IMR-90 (cell line): ENCODE data around the gene SNRNP70. TPM values are rescaled to one million over a fixed set of nuclear protein-coding genes. Genes with fewer than 3 reads are reported as not detected.
A peak's percentile ranks its signal among the peaks of the same experiment; 100 is the strongest.

ENCODE experiments used
- ATAC-seq: fragments of 200-7000 bp; cut with Tn5 transposase; 2 replicates; pipeline ENCODE4 v1.9.1; 2020; ENCODE audit warnings: low read depth, mild to moderate bottlenecking, moderate library complexity
- BruUV-seq: library from RNA; stranded (reverse); fragments of 400-500 nt; replicated peaks from 2 replicates; lab custom pipeline; 2021; lab: Mats Ljungman, UMichigan
- CTCF ChIA-PET: fragments of 300-600 bp; formaldehyde crosslinking; extraction: SDS; loops from one replicate; lab custom pipeline; 2021; ENCODE audit warnings: antibody characterized with exemption; lab: Yijun Ruan, JAX
- POLR2A ChIA-PET: fragments of 300-600 bp; sonication (Branson Sonifier 250); formaldehyde crosslinking; loops from one replicate; lab custom pipeline; 2022; ENCODE audit warnings: antibody characterized with exemption; ENCODE audit not compliant: unreplicated experiment; lab: Charles Lee
- DNase-seq: peaks from one replicate; pipeline ENCODE4 v3.0.0; 2013
- H2AFZ ChIP-seq: replicated peaks from 2 replicates; pipeline ENCODE3; 2013; ENCODE audit warnings: low read length, mild to moderate bottlenecking; ENCODE audit not compliant: poor library complexity
- H2AK5ac ChIP-seq: 2 replicates; pipeline ENCODE4 v1.6.1; 2013; ENCODE audit warnings: low read depth, low read length, inconsistent platforms
- H2AK9ac ChIP-seq: replicated peaks from 2 replicates; pipeline ENCODE3; 2013; ENCODE audit warnings: mild to moderate bottlenecking, low read depth, low read length, moderate library complexity; ENCODE audit not compliant: poor library complexity
- H2BK120ac ChIP-seq: 2 replicates; pipeline ENCODE4 v1.6.1; 2013; ENCODE audit warnings: low read depth, low read length, inconsistent platforms
- H2BK15ac ChIP-seq: 3 replicates; pipeline ENCODE4 v1.6.1; 2013; ENCODE audit warnings: low read depth, low read length, inconsistent platforms
- H2BK20ac ChIP-seq: 2 replicates; pipeline ENCODE4 v1.6.1; 2013; ENCODE audit warnings: low read depth, mild to moderate bottlenecking, inconsistent platforms, low read length, moderate library complexity
- H2BK5ac ChIP-seq: 2 replicates; pipeline ENCODE4 v1.6.1; 2013; ENCODE audit warnings: mild to moderate bottlenecking, low read depth, low read length, inconsistent platforms; ENCODE audit not compliant: poor library complexity, severe bottlenecking
- H3K14ac ChIP-seq: replicated peaks from 2 replicates; pipeline ENCODE4 v1.6.1; 2013; ENCODE audit warnings: low read depth, low read length, inconsistent platforms
- H3K18ac ChIP-seq: 2 replicates; pipeline ENCODE4 v1.6.1; 2013; ENCODE audit warnings: low read depth, low read length, control low read depth
- H3K23ac ChIP-seq: 2 replicates; pipeline ENCODE4 v1.6.1; 2013; ENCODE audit warnings: low read depth, low read length, inconsistent platforms
- H3K27ac ChIP-seq: 2 replicates; pipeline ENCODE4 v1.5.1; 2013; ENCODE audit warnings: mild to moderate bottlenecking, control low read depth, low read length; ENCODE audit not compliant: insufficient read depth
- H3K27me3 ChIP-seq: 2 replicates; pipeline ENCODE4 v1.6.1; 2013; ENCODE audit warnings: low read length; ENCODE audit not compliant: control insufficient read depth, insufficient read depth
- H3K36me3 ChIP-seq: 2 replicates; pipeline ENCODE4 v1.6.1; 2013; ENCODE audit warnings: low read length, mixed read lengths; ENCODE audit not compliant: control insufficient read depth, insufficient read depth
- H3K4ac ChIP-seq: 2 replicates; pipeline ENCODE4 v1.6.1; 2013; ENCODE audit warnings: low read depth, low read length, inconsistent platforms
- H3K4me1 ChIP-seq: 2 replicates; pipeline ENCODE4 v1.6.1; 2013; ENCODE audit warnings: low read length, mixed read lengths; ENCODE audit not compliant: control insufficient read depth, insufficient read depth
- H3K4me2 ChIP-seq: 2 replicates; pipeline ENCODE4 v1.6.1; 2013; ENCODE audit warnings: low read depth, mild to moderate bottlenecking, control low read depth, low read length, moderate library complexity
- H3K4me3 ChIP-seq: 2 replicates; pipeline ENCODE4 v1.5.1; 2013; ENCODE audit warnings: low read depth, mild to moderate bottlenecking, control low read depth, low read length, moderate library complexity; ENCODE audit not compliant: insufficient read depth
- H3K56ac ChIP-seq: 2 replicates; pipeline ENCODE4 v1.6.1; 2013; ENCODE audit warnings: low read length, inconsistent platforms; ENCODE audit not compliant: insufficient read depth; ENCODE audit errors: extremely low read depth
- H3K79me1 ChIP-seq, 2 experiments: 2 replicates each; pipeline ENCODE4 v1.6.1; 2013; ENCODE audit warnings: low read length in 2 of 2, inconsistent platforms in 1 of 2, low read depth in 1 of 2
- H3K9ac ChIP-seq: 2 replicates; pipeline ENCODE4 v1.6.1; 2013; ENCODE audit warnings: low read depth, low read length, control low read depth
- H3K9me1 ChIP-seq: 2 replicates; pipeline ENCODE4 v1.6.1; 2013; ENCODE audit warnings: low read length, inconsistent platforms; ENCODE audit not compliant: insufficient read depth
- H3K9me3 ChIP-seq: 2 replicates; pipeline ENCODE4 v1.6.1; 2013; ENCODE audit warnings: low read length; ENCODE audit not compliant: control insufficient read depth, insufficient read depth
- H4K20me1 ChIP-seq: 2 replicates; pipeline ENCODE4 v1.6.1; 2013; ENCODE audit warnings: low read length, inconsistent platforms; ENCODE audit not compliant: insufficient read depth
- H4K5ac ChIP-seq: 2 replicates; pipeline ENCODE4 v1.6.1; 2013; ENCODE audit warnings: mild to moderate bottlenecking, low read depth, low read length, control low read depth
- H4K8ac ChIP-seq, 2 experiments: 2 replicates each; pipeline ENCODE4 v1.6.1; 2013; ENCODE audit warnings: low read depth in 2 of 2, low read length in 2 of 2, control low read depth in 1 of 2, inconsistent platforms in 1 of 2
- H4K91ac ChIP-seq: 2 replicates; pipeline ENCODE4 v1.6.1; 2013; ENCODE audit warnings: low read depth, low read length, inconsistent platforms; ENCODE audit not compliant: insufficient read depth
- BHLHE40 ChIP-seq: fragments of 150-350 bp; IDR thresholded peaks from 2 replicates; pipeline ENCODE4 v1.6.1; 2016; ENCODE audit warnings: mild to moderate bottlenecking, low read depth, low read length
- CEBPB ChIP-seq: IDR thresholded peaks from 2 replicates; pipeline ENCODE4 v1.6.1; 2012; ENCODE audit warnings: low read depth, low read length, improper control_type of control experiment
- CHD1 ChIP-seq: IDR thresholded peaks from 2 replicates; pipeline ENCODE4 v1.6.1; 2012; ENCODE audit warnings: low read depth, low read length, improper control_type of control experiment
- CTCF ChIP-seq: conservative IDR thresholded peaks from 2 replicates; pipeline ENCODE4 v1.5.1; 2012; ENCODE audit warnings: mild to moderate bottlenecking, low read depth, low read length, improper control_type of control experiment
- FOS ChIP-seq: fragments of 150-350 bp; IDR thresholded peaks from 2 replicates; pipeline ENCODE4 v1.6.1; 2016; ENCODE audit warnings: low read depth, low read length
- MAFK ChIP-seq: IDR thresholded peaks from 2 replicates; pipeline ENCODE4 v1.6.1; 2012; ENCODE audit warnings: low read depth, low read length, improper control_type of control experiment
- NFE2L2 ChIP-seq: fragments of 150-350 bp; IDR thresholded peaks from 2 replicates; pipeline ENCODE4 v1.6.1; 2016; ENCODE audit warnings: low read depth, mild to moderate bottlenecking, low read length
- SMC3 ChIP-seq: fragments of 150-350 bp; IDR thresholded peaks from 2 replicates; pipeline ENCODE4 v1.6.1; 2016; ENCODE audit warnings: low read depth, mild to moderate bottlenecking, antibody characterized with exemption, low read length, moderate library complexity
- WGBS, 2 experiments: methylation state at CpG; one replicate each; pipeline versions ENCODE4 v1.1.5 to v1.1.7; 2013; ENCODE audit warnings: missing lambda C conversion rate in 2 of 2; ENCODE audit not compliant: insufficient read length in 1 of 2; ENCODE audit errors: extremely low coverage in 2 of 2; 5-methylcytosine and 5-hydroxymethylcytosine counted together
- dilution Hi-C: fragments of 300-500 bp; cut with HindIII; formaldehyde crosslinking; loops from one replicate; pipeline ENCODE4 v1.14.3; 2018; ENCODE audit warnings: low sequenced_read_pairs; ENCODE audit not compliant: unreplicated experiment
- in situ Hi-C: fragments of 300-500 bp; cut with MboI; formaldehyde crosslinking; loops from 3 replicates; pipeline ENCODE4 v1.14.3; 2019; ENCODE audit warnings: low sequenced_read_pairs, inconsistent platforms, mixed read lengths
- intact Hi-C: fragments of 100-400 bp; cut with micrococcal nuclease; formaldehyde crosslinking; loops from 2 replicates; pipeline ENCODE4 v1.10.0; 2022
- polyA plus RNA-seq, 3 experiments: library from polyadenylated mRNA; depleted of rRNA; stranded (reverse); fragments of >200 nt; gene quantifications; 2 replicates each; pipeline ENCODE4 v1.2.3, GENCODE V29; 2012; ENCODE audit warnings: low replicate concordance in 1 of 3
- total RNA-seq: library from RNA; depleted of rRNA; stranded (reverse); fragments of >200 nt; gene quantifications from 2 replicates; pipeline ENCODE4 v1.2.3, GENCODE V29; 2012

The SNRNP70 gene
- total and polyA plus RNA-seq, 2 of the 4 experiments (the other 2 are of a cell fraction), result 72.8 to 200 TPM

- no TSS peak for BruUV-seq
- H3K4ac ChIP-seq, result no peak within 1 kb of the TSS
- no peak within 1 kb of the TSS for H4K8ac ChIP-seq
- peaks cover 7% of the 10 kb centered on the region; the same call in 1 of the 2 replicates for H3K9me3 ChIP-seq
- H3K79me1 ChIP-seq, result no peaks in the 10 kb centered on the region; a peak in 1 of 4 replicates
- H3K4me3 ChIP-seq, result peak within 1 kb of the TSS; percentile 19
- no peak within 1 kb of the TSS for H4K91ac ChIP-seq
- peak within 1 kb of the TSS; percentile 55 for H2AK9ac ChIP-seq
- peak within 1 kb of the TSS; percentile 52 for H3K4me2 ChIP-seq
- no peak within 1 kb of the TSS for H3K9ac ChIP-seq
- no peaks in the 10 kb centered on the region for H4K20me1 ChIP-seq
- no peak within 1 kb of the TSS for H2BK5ac ChIP-seq
- no peak within 1 kb of the TSS for H2BK120ac ChIP-seq
- intact Hi-C loops (no loop called here), in situ Hi-C loops (no loop called here), dilution Hi-C loops (no loop called here)
- no peak within 1 kb of the TSS for H3K18ac ChIP-seq
- no peak within 1 kb of the TSS for H2BK15ac ChIP-seq
- peak within 1 kb of the TSS; percentile 67 for H2AFZ ChIP-seq
- peaks cover 2% of the 10 kb centered on the region; the same call in 1 of the 2 replicates for H3K4me1 ChIP-seq
- 5% methylated on average over 20 of the region's 53 CpGs; no CpG with 5 or more reads in 1 of the 2 experiments for WGBS, 2 experiments
- H3K27ac ChIP-seq, result no peak within 1 kb of the TSS
- no peak for TF ChIP-seq MAFK
- TF ChIP-seq NFE2L2, result no peak
- 0 out of 2 replicates have a peak, but pooled peaks have one; percentile 2 for TF ChIP-seq BHLHE40
- TF ChIP-seq FOS, result no peak
- no peak for TF ChIP-seq CEBPB
- TF ChIP-seq CHD1, result no peak
- no peak for TF ChIP-seq SMC3
- TF ChIP-seq CTCF, result no peak
- no peak within 1 kb of the TSS for H2BK20ac ChIP-seq
- DNase-seq (no peak), ATAC-seq (peak; percentile 81)
- H3K36me3 ChIP-seq, result no peaks in the 10 kb centered on the region
- H3K27me3 ChIP-seq, result peaks cover 41% of the 10 kb centered on the region
- peak within 1 kb of the TSS; percentile 38; the same call in 1 of the 2 replicates for H3K23ac ChIP-seq
- ChIA-PET CTCF (interaction anchor here (1.3 kb wide), 1 partner anchor 10 kb away, joined by 3 read pairs; no protein-coding TSS in a partner anchor), POLR2A (no interaction called here)
- no peak within 1 kb of the TSS for H4K5ac ChIP-seq
- H3K56ac ChIP-seq, result no peak within 1 kb of the TSS
- no peaks in the 10 kb centered on the region for H3K9me1 ChIP-seq
- no peak within 1 kb of the TSS for H2AK5ac ChIP-seq
- no peak within 1 kb of the TSS; the same call in 1 of the 2 replicates for H3K14ac ChIP-seq
These were observed 20.3 kb upstream of the SNRNP70 start, which contains the start of gene NTF4 for GRCh38 chr19:49064768-49065611. NTF4 (minus strand) TSS chr19:49064818; CDS start chr19:49061997, 2,821 bp downstream.
